HEK293 (cell line): ENCODE results near the gene CARTPT.

Experiments used
- GLI4 ChIP-seq: fragments of 450-650 bp; formaldehyde crosslinking; IDR thresholded peaks from 2 replicates; pipeline ENCODE4 v1.5.1; 2016; ENCODE audit warnings: missing biosample characterization, missing genetic modification characterization
- HOXA7 ChIP-seq: sonication (generic); formaldehyde crosslinking; IDR thresholded peaks from 2 replicates; pipeline ENCODE4 v1.8.1; 2022; ENCODE audit warnings: missing genetic modification reagents, borderline replicate concordance
- KLF7 ChIP-seq: fragments of 450-650 bp; formaldehyde crosslinking; IDR thresholded peaks from 2 replicates; pipeline ENCODE4 v1.5.1; 2016; ENCODE audit warnings: missing biosample characterization, missing genetic modification characterization, borderline replicate concordance
- REST ChIP-seq: fragments of 450-650 bp; formaldehyde crosslinking; IDR thresholded peaks from 2 replicates; pipeline ENCODE4 v1.5.1; 2016; ENCODE audit warnings: missing biosample characterization, missing genetic modification characterization
- YY1 ChIP-seq: fragments of 450-650 bp; formaldehyde crosslinking; IDR thresholded peaks from 2 replicates; pipeline ENCODE4 v1.5.1; 2018; ENCODE audit warnings: missing biosample characterization, missing genetic modification characterization
- ZNF121 ChIP-seq: fragments of 450-650 bp; formaldehyde crosslinking; IDR thresholded peaks from 2 replicates; pipeline ENCODE4 v1.5.1; 2016; ENCODE audit warnings: missing biosample characterization, missing genetic modification characterization
- ZNF664 ChIP-seq: fragments of 450-650 bp; formaldehyde crosslinking; IDR thresholded peaks from 2 replicates; pipeline ENCODE4 v1.5.1; 2016; ENCODE audit warnings: missing biosample characterization, missing genetic modification characterization
- ZXDB ChIP-seq: fragments of 450-650 bp; formaldehyde crosslinking; IDR thresholded peaks from 2 replicates; pipeline ENCODE4 v1.5.1; 2016; ENCODE audit warnings: missing biosample characterization, missing genetic modification characterization
- TF ChIP-seq, protein P1 (sequence below): fragments of 450-650 bp; formaldehyde crosslinking; IDR thresholded peaks from 2 replicates; pipeline ENCODE4 v1.5.1; 2016; ENCODE audit warnings: missing biosample characterization, missing genetic modification characterization
- TF ChIP-seq, protein P2 (sequence below): fragments of 450-650 bp; formaldehyde crosslinking; IDR thresholded peaks from 2 replicates; pipeline ENCODE4 v1.5.1; 2016; ENCODE audit warnings: missing biosample characterization, missing genetic modification characterization

DNA sequence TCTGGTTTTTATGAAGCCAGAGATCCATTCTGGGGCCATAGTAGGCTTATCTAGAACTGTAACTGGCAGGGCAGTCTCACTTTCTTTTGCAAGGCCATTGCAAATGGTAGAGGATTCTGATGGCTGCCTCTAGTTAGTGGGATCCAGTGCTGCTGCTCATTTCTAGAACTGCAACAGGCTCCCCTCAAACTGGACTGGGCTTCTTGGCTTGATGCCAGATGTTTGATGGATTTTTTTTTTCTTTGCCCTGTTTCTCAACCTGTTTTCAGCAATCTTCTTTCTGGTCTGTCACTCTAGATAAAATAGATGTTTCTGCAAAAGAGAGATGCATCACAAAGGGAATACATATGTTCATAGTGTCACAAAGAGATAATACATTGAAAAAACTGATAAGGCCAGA lies 11.9 kb downstream of the CARTPT start:
- TF ChIP-seq ZNF121 (tag by site-specific recombination) (no peak), HOXA7 (CRISPR knock-in tag) (no peak), YY1 (tag by site-specific recombination) (no peak), KLF7 (tag by site-specific recombination) (no peak), ZXDB (no peak), REST (tag by site-specific recombination) (no peak), ZNF664 (tag by site-specific recombination) (no peak), GLI4 (no peak)
- TF ChIP-seq, protein P1, sequence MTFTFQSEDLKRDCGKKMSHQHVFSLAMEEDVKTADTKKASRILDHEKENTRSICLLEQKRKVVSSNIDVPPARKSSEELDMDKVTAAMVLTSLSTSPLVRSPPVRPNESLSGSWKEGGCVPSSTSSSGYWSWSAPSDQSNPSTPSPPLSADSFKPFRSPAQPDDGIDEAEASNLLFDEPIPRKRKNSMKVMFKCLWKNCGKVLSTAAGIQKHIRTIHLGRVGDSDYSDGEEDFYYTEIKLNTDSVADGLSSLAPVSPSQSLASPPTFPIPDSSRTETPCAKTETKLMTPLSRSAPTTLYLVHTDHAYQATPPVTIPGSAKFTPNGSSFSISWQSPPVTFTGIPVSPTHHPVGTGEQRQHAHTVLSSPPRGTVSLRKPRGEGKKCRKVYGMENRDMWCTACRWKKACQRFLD, result no peak
- TF ChIP-seq, protein P2, sequence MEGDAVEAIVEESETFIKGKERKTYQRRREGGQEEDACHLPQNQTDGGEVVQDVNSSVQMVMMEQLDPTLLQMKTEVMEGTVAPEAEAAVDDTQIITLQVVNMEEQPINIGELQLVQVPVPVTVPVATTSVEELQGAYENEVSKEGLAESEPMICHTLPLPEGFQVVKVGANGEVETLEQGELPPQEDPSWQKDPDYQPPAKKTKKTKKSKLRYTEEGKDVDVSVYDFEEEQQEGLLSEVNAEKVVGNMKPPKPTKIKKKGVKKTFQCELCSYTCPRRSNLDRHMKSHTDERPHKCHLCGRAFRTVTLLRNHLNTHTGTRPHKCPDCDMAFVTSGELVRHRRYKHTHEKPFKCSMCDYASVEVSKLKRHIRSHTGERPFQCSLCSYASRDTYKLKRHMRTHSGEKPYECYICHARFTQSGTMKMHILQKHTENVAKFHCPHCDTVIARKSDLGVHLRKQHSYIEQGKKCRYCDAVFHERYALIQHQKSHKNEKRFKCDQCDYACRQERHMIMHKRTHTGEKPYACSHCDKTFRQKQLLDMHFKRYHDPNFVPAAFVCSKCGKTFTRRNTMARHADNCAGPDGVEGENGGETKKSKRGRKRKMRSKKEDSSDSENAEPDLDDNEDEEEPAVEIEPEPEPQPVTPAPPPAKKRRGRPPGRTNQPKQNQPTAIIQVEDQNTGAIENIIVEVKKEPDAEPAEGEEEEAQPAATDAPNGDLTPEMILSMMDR (tag by site-specific recombination), result no peak
